Measurements from ENCODE around the gene ARV1.
"Not testable (repeated sequence)": the region's sequence is repeated elsewhere in the genome, so short reads cannot be mapped to it uniquely, and the experiment has no call there.

The ARV1 gene

DNA sequence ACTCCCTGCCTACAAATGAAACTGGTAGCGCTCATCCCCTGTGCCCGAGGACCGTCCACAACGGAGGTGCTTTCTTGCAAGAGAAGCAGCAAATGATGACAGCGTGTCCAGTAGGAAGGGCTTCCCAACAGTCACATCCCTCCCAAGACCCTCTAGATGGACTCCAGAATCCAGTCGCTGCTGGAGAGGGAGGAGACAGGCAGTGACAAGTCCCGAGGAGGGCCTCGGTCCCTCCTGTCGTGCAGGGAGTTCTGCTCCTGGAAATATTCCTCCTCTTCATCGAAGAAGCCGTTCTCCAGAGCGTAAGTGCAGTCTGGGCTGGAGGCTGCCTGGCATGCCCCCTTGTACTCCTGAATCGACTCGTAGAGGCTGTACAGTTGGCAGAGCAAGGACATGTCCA, 40.8 kb downstream of the ARV1 start:
- DNase-seq, result no peak

DNA sequence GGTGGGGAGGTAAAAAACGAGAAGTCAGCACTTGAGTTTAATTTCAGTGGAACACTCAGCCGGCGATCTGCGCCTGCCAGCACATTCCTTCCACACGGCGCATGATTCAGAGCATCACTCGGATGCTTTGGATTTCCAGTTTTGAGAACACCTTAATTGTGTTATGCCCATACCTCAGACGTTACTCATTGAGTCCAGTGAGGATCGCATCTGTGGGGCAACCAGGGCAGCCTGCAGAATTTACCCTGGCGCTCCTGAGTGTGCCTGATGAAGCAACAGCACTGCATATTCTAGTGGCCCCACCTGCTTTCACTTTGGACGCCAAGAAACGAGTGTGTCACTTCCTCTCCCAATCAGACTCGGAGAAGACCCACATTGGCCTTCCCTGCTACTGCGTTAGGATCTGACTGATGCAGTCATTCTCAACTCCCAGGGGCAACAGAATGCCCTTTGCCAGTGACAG, 41.3 kb downstream of the ARV1 start:
- no peak for DNase-seq

DNA sequence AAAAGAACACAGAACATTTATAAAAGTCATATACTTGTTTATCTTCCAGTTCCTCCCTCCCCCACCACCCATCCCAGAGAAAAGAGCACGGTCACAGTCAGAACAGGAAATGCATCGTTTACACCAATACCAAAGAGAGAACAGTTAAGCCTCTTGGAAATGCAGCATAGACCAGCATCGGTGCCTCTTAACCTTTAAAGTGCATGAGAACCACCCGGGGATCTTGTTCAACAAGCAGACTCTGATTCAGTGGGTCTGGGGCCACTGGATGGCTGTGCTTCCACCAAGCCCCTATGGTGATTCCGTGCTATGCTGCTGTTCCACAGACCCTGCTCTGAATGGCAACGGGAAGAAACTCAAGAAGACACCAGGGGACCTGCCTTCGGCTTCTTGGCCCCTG, 41.9 kb downstream of the ARV1 start:
- no peak for DNase-seq

DNA sequence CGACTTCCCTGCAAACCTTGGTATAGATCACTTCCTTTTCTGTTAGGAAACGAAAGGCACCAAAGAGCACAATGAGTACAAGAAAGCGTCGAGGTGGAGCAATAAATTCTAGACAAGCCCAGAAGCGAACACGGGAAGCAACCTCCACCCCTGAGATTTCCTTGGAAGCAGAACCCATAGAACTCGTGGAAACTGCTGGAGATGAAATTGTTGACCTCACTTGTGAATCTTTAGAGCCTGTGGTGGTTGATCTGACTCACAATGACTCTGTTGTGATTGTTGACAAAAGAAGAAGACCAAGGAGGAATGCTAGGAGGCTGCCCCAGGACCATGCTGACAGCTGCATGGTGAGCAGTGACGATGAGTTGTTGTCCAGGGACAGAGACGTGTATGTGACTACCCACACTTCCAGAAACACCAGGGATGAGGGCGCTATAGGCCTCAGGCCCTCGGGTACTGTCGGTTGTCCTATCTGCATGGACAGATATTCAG, 42.7 kb downstream of the ARV1 start:
- no peak for DNase-seq

DNA sequence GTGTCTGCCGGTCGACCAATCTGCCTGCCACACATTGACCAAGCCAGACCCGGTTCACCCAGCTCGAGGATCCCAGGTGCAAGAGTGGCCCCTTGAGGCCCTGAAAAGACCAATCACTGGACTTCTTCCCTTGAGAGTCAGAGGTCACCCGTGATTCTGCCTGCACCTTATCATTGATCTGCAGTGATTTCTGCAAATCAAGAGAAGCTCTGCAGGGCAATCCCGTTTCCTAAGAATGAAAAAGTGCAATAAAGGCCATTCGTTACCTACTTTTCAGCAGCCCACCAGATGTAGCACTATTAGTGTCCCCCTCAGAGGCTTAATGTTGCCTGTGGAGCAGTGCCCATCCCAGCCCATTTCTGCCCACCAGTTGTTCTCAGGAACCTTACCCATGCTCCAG, 43.6 kb downstream of the ARV1 start:
- DNase-seq, result not testable (repeated sequence)

DNA sequence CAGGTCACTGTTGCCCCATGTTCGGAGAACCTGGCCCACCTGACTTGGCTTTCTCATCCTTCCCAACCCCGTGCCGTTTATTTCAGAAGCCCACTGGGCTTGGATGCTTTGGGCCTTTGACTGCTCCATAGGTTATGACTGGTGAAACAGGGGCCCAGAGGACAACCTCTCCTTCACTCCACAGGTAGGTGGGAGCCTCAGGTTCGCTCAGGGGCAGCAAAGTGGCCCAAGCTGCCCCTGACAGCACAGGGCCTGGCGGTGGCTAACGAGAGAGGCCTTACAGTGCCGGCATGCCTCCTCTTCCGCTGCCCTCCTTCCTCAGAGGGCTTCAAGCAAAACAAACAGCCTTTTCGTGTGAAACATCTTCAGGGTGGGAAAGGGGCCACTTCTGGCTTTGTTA, 44.3 kb downstream of the ARV1 start:
- DNase-seq, result no peak

DNA sequence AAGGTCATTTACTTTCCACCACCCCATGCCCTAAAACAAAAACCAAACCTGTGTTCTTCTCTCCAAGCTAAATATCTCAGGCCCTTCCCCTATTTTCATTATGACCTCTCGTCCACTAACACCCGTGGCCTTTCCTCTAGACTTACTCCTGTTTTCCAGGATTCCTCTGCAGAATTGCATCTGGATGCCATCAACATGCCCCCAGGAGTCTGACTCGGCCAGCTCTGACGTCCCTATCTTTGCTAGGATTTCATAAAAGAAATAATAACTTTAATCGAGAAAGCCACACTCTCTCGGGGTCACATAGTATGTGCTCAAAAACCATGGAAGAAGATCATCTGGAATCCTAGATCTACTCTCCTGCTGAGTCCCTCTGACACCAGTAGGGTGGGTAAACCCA, 47.7 kb downstream of the ARV1 start:
- no peak for DNase-seq

DNA sequence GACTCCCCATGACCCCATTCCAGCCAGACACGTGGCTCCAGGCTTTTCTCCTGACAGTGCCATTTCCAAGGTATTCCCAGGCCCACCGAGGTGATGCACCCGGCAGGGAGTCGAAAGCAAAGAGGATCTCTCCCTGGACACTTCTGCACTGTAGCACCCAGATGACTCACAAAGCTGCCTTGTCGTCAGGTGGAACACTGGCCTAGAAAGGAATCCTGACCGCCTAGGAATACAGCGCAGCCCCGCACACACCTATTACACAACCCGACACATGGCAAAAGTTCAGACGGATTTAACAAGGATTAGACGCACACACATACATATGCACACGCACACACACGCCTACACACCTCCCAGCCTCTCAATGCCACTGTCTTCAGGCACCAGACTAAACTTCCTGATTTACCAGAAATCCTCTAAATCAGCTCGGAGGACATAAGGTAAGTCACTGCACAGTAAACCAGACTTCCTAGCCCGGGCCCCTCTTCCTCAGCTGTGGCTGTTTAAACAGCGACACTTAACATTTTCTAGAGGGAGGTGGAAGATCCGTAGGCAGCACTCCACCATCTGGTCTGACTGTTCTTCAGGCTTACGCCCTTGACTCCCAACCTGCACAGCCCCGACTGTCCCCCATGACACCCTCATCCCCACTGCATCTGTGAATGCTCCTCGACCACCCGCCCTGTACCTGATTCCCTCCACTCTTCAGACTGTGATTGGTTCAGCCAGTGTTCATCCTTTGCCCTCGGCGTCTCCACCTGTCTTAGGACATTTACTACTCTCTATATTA, 48.4 kb downstream of the ARV1 start:
- DNase-seq, result no peak

DNA sequence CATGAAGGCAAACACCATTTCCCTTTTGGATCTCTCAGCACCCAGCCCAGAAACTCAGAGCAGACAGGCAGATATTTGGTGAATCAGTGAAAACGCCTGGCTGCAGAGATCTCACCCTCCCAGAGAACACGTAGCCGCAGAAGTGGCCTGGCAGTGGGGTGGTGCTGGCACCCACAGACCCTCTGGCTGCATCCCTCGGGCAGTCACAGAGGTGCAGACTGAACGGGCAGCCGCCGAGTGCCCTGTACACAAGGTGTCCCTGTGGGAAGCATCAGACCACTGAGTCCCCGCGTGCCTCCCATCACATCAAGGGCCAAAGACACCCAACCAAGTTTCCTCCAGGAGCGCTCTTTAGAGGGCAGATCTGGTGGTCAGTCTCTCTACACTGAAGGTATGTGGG, 49.1 kb downstream of the ARV1 start:
- no peak for DNase-seq

DNA sequence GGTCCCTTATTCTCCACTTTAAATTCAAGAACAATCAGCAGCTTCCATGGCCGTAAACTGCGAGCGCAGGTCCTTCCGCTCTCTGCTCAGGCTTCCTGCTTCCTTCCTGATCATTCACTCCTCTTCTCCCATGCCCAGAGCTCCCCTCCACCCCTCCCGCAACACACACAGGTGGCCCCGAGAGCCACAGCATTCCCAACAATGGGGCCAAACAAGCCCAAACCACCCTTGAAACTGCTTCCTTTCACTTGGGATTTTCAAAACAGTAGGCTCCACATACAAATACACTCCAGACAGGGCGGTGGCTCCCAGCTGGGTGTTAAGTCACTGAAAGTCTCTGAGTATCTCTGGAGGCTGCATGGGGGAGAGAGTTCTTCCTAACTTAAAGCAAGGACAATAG, 49.8 kb downstream of the ARV1 start:
- peak in 1 of 58 donors; percentile 10 for DNase-seq

DNA sequence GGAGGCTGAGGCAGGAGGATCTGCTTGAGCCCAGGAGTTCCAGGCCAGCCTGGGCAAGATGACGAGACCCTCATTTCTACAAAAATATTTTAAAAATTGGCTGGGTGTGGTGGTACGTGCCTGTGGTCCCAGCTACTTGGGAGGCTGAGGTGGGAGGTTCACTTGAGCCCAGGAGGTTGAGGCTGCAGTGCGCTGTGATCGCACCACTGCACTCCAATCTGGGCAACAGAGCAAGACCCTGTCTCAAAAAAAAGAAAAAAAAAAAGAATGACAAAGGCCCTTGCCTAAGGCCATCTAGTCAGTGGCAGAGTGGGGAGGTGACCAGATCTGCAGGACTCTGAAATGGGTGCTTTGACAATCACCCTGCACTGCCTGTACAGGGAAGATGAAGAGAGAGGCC, 50.4 kb downstream of the ARV1 start:
- DNase-seq, result not testable (repeated sequence)

DNA sequence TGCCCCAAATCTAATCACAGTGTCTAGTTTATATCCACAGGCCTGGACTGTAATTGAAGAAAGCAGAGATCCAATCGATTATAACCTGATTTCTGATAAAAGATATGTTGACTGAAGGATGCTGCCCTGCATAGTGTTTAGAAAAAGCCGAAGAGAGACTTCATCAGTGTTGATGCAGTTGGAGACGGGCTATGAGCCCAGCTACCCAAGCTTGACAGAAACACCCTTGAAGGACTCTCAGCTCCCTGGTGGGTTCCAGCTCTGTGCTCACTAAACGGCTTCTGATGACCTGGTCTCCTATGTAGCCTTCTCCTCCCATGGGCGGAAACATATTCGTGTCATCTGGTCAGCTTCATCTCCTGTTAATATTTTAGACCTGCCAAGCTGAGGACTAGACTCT, 50.9 kb downstream of the ARV1 start:
- no peak for DNase-seq

DNA sequence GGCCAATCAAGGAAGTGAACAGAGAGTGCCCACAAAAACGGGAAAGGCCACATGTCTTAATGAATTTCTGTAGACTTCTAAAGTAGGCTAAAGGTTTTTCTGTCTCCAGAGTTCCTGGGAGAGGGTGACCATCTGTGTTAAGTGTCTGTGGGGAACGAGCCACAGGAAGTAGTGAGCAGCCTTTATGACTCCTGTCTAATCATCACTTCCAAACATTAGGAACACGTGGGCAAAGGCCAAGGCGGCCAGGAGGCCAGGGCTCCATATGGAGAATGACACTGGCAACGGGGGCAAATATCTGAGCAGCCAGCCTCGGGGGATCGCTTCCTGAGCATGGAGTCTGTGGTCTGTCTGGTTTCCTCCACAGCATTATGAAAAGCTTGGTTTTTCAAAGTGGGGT, 54.1 kb downstream of the ARV1 start:
- DNase-seq, result no peak

DNA sequence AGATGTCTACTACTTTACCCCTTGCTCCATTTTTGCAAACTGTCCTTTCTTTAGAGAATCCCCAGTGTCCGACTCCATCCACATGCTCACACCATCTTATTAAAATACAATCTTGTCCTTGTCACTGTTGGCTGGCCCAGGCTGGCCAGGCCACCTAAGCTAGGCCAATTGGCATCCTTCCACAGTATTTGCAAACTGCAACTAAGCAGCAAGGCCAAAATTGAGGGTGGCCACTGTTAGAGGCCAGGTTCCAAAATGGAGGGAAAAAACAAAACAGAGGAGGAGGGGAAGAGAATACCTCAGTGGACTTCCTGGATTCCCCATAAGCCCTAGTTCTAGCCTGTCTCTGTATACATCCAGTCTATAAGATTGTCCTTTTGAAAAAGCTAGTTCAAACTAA, 56.9 kb downstream of the ARV1 start:
- peak in 6 of 58 donors; percentile 2 to 26 (median 12) for DNase-seq

DNA sequence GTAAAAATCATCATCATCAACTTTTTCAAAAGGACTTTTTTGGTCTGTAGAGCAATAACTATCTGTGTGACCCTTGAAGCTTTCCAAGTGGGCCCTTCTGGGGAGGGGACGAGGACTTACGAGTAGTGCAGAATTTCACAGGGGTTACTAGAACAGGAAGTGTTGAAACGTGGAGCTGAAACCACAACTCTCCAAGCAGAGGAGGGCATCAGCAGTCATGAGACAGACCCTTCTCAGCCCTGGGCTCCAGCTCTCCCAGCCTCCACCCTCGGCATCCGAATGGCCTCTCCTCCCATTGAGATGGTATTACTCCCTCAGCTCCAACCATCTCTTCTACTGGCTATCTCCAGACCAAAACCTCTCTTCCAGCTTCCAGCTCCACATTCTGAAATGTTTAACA, 57.5 kb downstream of the ARV1 start:
- peak in 2 of 58 donors; percentile 10 to 14 for DNase-seq

DNA sequence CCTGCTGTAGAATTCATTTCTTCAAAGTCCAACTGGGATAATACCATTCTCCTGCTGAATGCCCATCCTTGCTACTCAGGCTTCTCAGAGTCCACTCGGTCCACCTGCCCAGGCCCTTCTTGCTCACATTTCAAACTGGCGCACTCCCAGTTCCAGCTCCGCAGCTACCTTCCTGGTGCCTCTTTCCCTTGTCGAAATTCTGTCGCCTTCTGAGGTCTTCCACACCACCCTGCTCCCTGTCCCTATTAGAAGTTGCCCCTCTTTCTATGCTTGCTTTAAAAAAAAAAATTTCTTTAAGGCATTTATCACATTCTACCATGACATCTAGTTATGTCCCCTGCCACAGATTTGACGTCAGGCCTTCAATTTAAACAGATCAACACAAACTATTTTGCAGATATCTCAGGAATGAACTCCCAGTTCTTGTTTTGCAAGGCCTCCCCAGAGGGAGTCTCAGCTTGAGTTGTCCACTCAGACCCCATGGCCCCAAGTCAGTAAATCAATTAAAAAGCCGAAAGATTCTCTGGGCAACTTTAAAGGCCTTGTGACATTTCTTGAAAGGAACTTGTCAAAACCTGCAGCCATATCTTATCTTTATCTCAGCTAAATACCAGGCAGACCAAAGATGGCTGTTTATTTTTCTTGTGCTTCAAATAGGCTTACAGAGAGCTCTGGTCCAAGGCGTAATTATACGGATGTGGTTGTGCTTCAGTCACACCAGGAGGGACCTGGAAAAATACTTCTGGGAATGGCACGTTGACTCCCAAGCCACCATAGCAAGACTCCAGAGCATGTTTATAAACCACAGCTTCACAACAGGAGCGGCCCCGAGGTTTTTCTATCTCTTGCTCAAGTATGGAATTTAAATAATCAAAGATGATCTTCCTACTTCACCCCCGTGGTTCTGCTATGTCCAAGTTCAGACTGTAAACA, 59.0 kb downstream of the ARV1 start:
- DNase-seq, result no peak

DNA sequence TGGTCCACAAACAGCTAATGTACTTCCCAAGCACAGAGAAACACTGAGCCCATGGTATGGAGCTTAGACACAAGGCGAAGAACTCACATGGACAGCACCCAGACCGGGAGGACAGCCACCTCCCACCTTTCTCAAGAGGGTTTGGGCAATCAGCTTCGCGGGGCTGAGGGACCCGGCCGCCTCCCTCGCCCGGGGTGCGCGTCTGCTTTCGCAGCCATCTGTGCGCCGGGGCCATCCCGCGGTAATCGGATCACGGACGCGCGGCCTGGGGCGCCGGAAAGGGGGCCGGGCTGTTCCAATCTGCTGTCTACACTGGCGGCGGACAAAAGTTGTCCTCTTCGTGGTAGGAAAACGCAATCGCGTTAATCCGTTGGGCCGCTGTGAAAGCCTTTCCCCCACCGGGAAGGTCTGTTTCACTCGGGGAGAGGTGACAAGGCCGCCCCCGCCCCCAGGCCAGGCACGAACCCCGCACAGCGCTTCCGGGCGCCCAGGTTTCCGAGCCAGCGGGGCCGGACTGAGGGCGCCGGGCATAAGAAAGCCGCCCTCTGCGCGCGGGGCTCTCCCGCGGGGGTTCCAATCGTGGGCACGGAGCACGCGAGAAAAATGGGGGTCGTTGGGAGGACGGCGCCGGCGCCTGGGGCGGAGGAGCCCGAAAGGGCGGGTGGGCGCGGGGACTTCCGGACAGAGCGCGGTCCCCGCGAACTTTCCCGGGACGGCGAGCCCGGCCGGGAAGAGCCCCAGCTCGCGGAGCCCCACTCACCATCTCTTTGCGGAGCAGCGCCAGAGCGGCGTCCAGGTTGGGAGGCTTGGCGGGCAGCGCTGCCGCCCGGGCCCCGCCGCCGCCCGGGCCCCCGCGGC, 60.5 kb downstream of the ARV1 start:
- peak in 3 of 58 donors; percentile 8 to 9 (median 8) for DNase-seq

DNA sequence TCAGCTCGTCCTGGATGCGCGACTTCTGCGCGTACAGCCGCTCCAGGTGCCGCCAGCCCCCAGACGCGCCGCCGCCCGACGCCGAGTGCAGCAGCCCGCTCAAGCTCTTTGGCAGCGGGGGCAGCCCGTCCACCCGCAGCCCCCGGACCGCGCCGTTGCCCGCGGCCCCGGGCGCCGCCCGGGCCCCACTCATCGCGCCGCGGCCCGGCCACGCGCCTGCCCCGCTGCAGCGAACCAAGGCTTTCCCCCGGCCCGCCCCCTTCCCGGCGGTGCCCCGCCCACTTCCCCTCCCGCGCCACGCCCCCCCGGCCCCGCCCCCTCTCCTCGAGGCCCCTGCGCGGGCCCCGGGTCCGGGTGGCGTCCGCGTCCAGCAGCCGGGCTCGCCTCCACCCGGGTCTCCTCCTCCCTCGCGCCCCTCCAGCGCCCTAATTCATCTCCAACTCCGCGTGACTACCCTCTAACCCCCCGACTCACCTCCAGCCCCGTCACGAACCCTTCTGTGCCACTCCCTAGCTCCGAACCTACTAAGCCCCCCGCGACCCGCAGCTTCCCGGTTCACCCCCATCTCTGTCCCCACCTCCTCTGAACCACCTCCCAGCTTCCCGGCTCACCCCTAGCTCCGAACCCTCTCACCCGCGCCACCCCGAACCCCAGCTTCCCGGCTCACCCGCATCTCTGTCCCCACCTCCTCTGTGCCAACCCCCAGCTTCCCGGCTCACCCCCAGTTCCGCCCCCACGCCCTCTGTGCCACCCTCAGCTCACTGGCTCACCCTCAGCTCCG, 61.3 kb downstream of the ARV1 start, which contains the start of gene FAM89A:
Gene FAM89A, minus strand, starts transcription at position 236 of the 781 bp plus-strand sequence. Its CDS starts 43 bp downstream, at position 193.
- peak in 28 of 58 donors; percentile 10 to 59 (median 34) for DNase-seq

DNA sequence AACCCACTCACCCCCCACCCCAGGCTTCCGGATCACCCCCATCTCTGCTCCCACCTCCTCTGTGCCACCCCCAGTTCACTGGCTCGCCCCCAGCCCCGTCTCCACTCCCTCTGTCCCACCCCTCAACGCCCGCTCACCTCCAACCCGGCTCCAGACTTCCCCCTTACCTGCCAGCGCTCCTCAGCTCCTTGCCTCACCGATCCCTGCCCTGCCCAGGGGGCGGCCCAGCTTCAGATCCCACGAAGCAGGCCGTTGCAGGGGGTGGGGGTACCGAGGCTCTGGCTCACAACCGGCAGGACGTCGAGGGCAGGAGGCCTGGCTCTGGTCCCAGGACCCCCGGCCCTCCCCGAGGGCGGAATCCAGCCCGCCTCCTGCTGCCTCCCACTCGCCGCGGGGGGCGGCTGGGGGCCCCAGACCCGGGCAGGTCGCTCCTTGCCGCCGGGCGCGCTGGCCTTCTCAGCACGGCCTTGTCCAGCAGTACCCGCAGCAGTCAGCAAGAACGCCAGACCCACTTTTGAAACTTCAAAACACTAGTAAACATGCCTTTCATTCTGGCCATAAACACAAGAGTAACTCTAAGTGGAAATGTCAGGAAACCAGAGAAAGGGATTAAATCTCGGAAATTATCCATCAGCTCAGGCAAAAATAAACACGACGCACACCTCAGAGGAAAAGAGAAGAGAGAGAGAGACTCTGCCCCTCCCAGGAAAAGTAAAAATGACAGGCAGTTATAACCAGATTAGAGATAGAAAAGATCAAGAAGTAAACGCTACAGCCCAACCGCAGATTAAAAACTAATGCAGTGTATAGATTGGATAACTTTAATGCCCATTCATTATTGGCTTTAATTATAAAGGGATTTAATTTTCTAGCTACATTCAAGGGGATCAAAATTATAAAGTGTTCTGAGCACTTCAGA, 62.2 kb downstream of the ARV1 start:
- DNase-seq, result peak in 1 of 58 donors; percentile 9
